Measurements from ENCODE around the gene EXOC5.
"Not testable (repeated sequence)": the region's sequence is repeated elsewhere in the genome, so short reads cannot be mapped to it uniquely, and the experiment has no call there.

EXOC5 gene

GRCh38 chr14:57268161-57269069 is at the start of gene EXOC5, which contains the start of gene AP5M1:
EXOC5 (minus strand) TSS chr14:57268905; CDS start chr14:57268648, 257 bp downstream.
AP5M1 (plus strand) TSS chr14:57268971; CDS start chr14:57269315, 344 bp downstream.
- DNase-seq (ENCODE audit: low spot score): peak; percentile 95

- DNase-seq (ENCODE audit: low spot score): peak; percentile 79
Measured at GRCh38 chr14:57317248-57317833, 48.6 kb upstream of the EXOC5 start.

- DNase-seq (ENCODE audit: low spot score): no peak
Measured at GRCh38 chr14:57314396-57315089, 45.8 kb upstream of the EXOC5 start.

- no peak for DNase-seq (ENCODE audit: low spot score)
Measured at GRCh38 chr14:57302883-57303282, 34.2 kb upstream of the EXOC5 start.

GRCh38 chr14:57299511-57299910 is 30.8 kb upstream of the EXOC5 start:
- DNase-seq (ENCODE audit: low spot score): no peak

GRCh38 chr14:57297852-57298251 is 29.1 kb upstream of the EXOC5 start:
- no peak for DNase-seq (ENCODE audit: low spot score)

GRCh38 chr14:57295239-57295638 is 26.5 kb upstream of the EXOC5 start:
- DNase-seq (ENCODE audit: low spot score): no peak

- no peak for DNase-seq (ENCODE audit: low spot score)
Measured at GRCh38 chr14:57293866-57294837, 25.4 kb upstream of the EXOC5 start.

- DNase-seq (ENCODE audit: low spot score): no peak
Measured at GRCh38 chr14:57291692-57292647, 23.3 kb upstream of the EXOC5 start.

GRCh38 chr14:57290751-57291150 is 22.0 kb upstream of the EXOC5 start:
- DNase-seq (ENCODE audit: low spot score): no peak

GRCh38 chr14:57287745-57288144 is 19.0 kb upstream of the EXOC5 start:
- DNase-seq (ENCODE audit: low spot score): no peak

GRCh38 chr14:57277062-57277461 is 8.4 kb upstream of the EXOC5 start:
- no peak for DNase-seq (ENCODE audit: low spot score)

- no peak for DNase-seq (ENCODE audit: low spot score)
Measured at GRCh38 chr14:57275023-57275664, 6.4 kb upstream of the EXOC5 start.

GRCh38 chr14:57274551-57274950 is 5.8 kb upstream of the EXOC5 start:
- no peak for DNase-seq (ENCODE audit: low spot score)

GRCh38 chr14:57273236-57273635 is 4.5 kb upstream of the EXOC5 start:
- no peak for DNase-seq (ENCODE audit: low spot score)

- no peak for DNase-seq (ENCODE audit: low spot score)
Measured at GRCh38 chr14:57266065-57266464, 2.6 kb downstream of the EXOC5 start.

- DNase-seq (ENCODE audit: low spot score): no peak
Measured at GRCh38 chr14:57262117-57262516, 6.6 kb downstream of the EXOC5 start.

- no peak for DNase-seq (ENCODE audit: low spot score)
Measured at GRCh38 chr14:57261604-57262003, 7.1 kb downstream of the EXOC5 start.

- DNase-seq (ENCODE audit: low spot score): no peak
Measured at GRCh38 chr14:57259672-57260071, 9.0 kb downstream of the EXOC5 start.

GRCh38 chr14:57258221-57258620 is 10.5 kb downstream of the EXOC5 start:
- DNase-seq (ENCODE audit: low spot score): not testable (repeated sequence)
